Naive thymus-derived CD4-positive, alpha-beta T cell (primary cell): ENCODE results near the gene PRX. TPM values are rescaled to one million over a fixed set of nuclear protein-coding genes. Genes with fewer than 3 reads are reported as not detected.

Experiments
- ATAC-seq: fragments of 150-1000 bp; cut with Tn5 transposase; 2 replicates; pipeline ENCODE4 v1.10.0; 2021; ENCODE audit warnings: mild to moderate bottlenecking, moderate library complexity
- CTCF ChIA-PET: fragments of 350-600 bp; sonication (Branson Sonifier 250); formaldehyde crosslinking; loops from one replicate; lab custom pipeline; 2021; ENCODE audit warnings: antibody characterized with exemption; lab: Charles Lee
- POLR2A ChIA-PET: fragments of 350-600 bp; sonication (Branson Sonifier 250); formaldehyde crosslinking; loops from one replicate; lab custom pipeline; 2021; ENCODE audit warnings: antibody characterized with exemption, inconsistent platforms; lab: Charles Lee
- DNase-seq, 9 donors: peaks; one replicate each; pipeline versions ENCODE4 v3.0.0 to v3.0.0-alpha.2; 2020 to 2022; ENCODE audit warnings: mixed read lengths in 1 of 9
- H3K27ac ChIP-seq: one replicate; pipeline ENCODE4 v1.7.0; 2013; ENCODE audit warnings: mild to moderate bottlenecking, low read depth, low read length, moderate library complexity
- H3K27me3 ChIP-seq, 2 donors: one replicate each; pipeline ENCODE4 v1.7.0; 2013; ENCODE audit warnings: low read length in 2 of 2, mild to moderate bottlenecking in 2 of 2, moderate library complexity in 2 of 2; ENCODE audit not compliant: control insufficient read depth in 2 of 2, insufficient read depth in 2 of 2
- H3K36me3 ChIP-seq, 3 experiments: 1 replicate in 2 of 3; 2 replicates in 1 of 3; pipeline ENCODE4 v1.7.0; 2013; ENCODE audit warnings: low read length in 3 of 3, mild to moderate bottlenecking in 3 of 3, moderate library complexity in 1 of 3; ENCODE audit not compliant: insufficient read depth in 3 of 3, control insufficient read depth in 2 of 3
- H3K4me1 ChIP-seq, 2 donors: one replicate each; pipeline ENCODE4 v1.7.0; 2013; ENCODE audit warnings: low read length in 2 of 2, mild to moderate bottlenecking in 2 of 2, moderate library complexity in 1 of 2; ENCODE audit not compliant: control insufficient read depth in 2 of 2, insufficient read depth in 2 of 2
- H3K4me3 ChIP-seq: 2 replicates; pipeline ENCODE4 v1.7.0; 2013; ENCODE audit warnings: mild to moderate bottlenecking, low read length
- H3K9me3 ChIP-seq, 3 experiments: 1 replicate in 2 of 3; 2 replicates in 1 of 3; pipeline ENCODE4 v1.7.0; 2013; ENCODE audit warnings: low read length in 3 of 3; ENCODE audit not compliant: control insufficient read depth in 2 of 3
- H3K27ac Mint-ChIP-seq, 9 donors: one replicate each; pipeline ENCODE4 v1.8.0; 2020 to 2022; ENCODE audit warnings: mixed read lengths in 9 of 9, mild to moderate bottlenecking in 8 of 9, moderate library complexity in 5 of 9, inconsistent platforms in 2 of 9
- H3K27me3 Mint-ChIP-seq, 5 donors: one replicate each; pipeline ENCODE4 v1.8.0; 2021 to 2022; ENCODE audit warnings: mixed read lengths in 5 of 5, mild to moderate bottlenecking in 1 of 5
- H3K36me3 Mint-ChIP-seq, 5 donors: one replicate each; pipeline ENCODE4 v1.8.0; 2020 to 2022; ENCODE audit warnings: mixed read lengths in 5 of 5, mild to moderate bottlenecking in 3 of 5, inconsistent platforms in 1 of 5
- H3K4me1 Mint-ChIP-seq, 7 donors: one replicate each; pipeline ENCODE4 v1.8.0; 2020 to 2022; ENCODE audit warnings: mixed read lengths in 7 of 7, mild to moderate bottlenecking in 3 of 7, inconsistent platforms in 1 of 7
- H3K4me3 Mint-ChIP-seq, 10 donors: one replicate each; pipeline ENCODE4 v1.8.0; 2020 to 2022; ENCODE audit warnings: mild to moderate bottlenecking in 10 of 10, mixed read lengths in 10 of 10, moderate library complexity in 6 of 10, inconsistent platforms in 2 of 10
- H3K9me3 Mint-ChIP-seq, 11 donors: one replicate each; pipeline ENCODE4 v1.8.0; 2020 to 2022; ENCODE audit warnings: mixed read lengths in 11 of 11, mild to moderate bottlenecking in 4 of 11, inconsistent platforms in 1 of 11, moderate library complexity in 1 of 11
- intact Hi-C, 2 donors: fragments of 100-400 bp; cut with micrococcal nuclease; formaldehyde crosslinking; loops; one replicate each; pipeline ENCODE4 v1.15.1; 2023
- polyA plus RNA-seq, 2 donors: library from polyadenylated mRNA; unstranded; fragments of 300-500 nt; fragmentation: Illumina TruSeq; gene quantifications; one replicate each; pipeline ENCODE4 v1.2.3, GENCODE V29; 2021
- total RNA-seq, 6 experiments: library from RNA in 5 of 6; stranded (reverse) in 5 of 6; gene quantifications; 1 replicate in 5 of 6; 2 replicates in 1 of 6; pipeline ENCODE4 v1.2.3 and lab custom pipeline; 2021 to 2026

PRX gene
- total and polyA plus RNA-seq, 7 experiments from 2014 or later = 0.14 to 4.0 (median 1.9) TPM

- no peaks in the 10 kb centered on the region for H3K36me3 ChIP-seq
- H3K27ac ChIP-seq = no peak within 1 kb of the TSS
- H3K4me1 Mint-ChIP-seq = peaks cover 0 to 2% (median 0%) of the 10 kb centered on the region in 7 donors
- H3K27me3 ChIP-seq = no peaks in the 10 kb centered on the region
- no peak within 1 kb of the TSS for H3K27ac Mint-ChIP-seq
- no peak for ATAC-seq
- POLR2A ChIA-PET = no interaction called here
- intact Hi-C loops = no loop called here
- CTCF ChIA-PET = no interaction called here
- H3K9me3 Mint-ChIP-seq = peaks cover 0 to 1% (median 0%) of the 10 kb centered on the region in 11 donors
- H3K9me3 ChIP-seq = no peaks in the 10 kb centered on the region
- peak within 1 kb of the TSS in 1 of 10 donors; percentile 16 for H3K4me3 Mint-ChIP-seq
- H3K4me3 ChIP-seq = no peak within 1 kb of the TSS
- no peaks in the 10 kb centered on the region for H3K4me1 ChIP-seq
- H3K36me3 Mint-ChIP-seq = no peaks in the 10 kb centered on the region
- H3K27me3 Mint-ChIP-seq = no peaks in the 10 kb centered on the region
- DNase-seq = no peak
These were observed 23.0 kb downstream of the PRX start, which contains the start of gene HIPK4 for GRCh38 chr19:40390084-40390742. Gene HIPK4 (minus strand): TSS chr19:40390181. CDS start chr19:40389902, 279 bp downstream.

- no peak overlapping the region for H3K27ac ChIP-seq
- H3K27me3 Mint-ChIP-seq = no peaks in the 10 kb centered on the region
- no peak overlapping the region for H3K4me3 Mint-ChIP-seq
- no peaks in the 10 kb centered on the region for H3K36me3 ChIP-seq
- no peaks in the 10 kb centered on the region for H3K4me1 ChIP-seq
- ATAC-seq = no peak
- ChIA-PET POLR2A (interaction anchor here (0.5 kb wide), 1 partner anchor 459 kb away, joined by 8 read pairs; no protein-coding TSS in a partner anchor), CTCF (no interaction called here)
- no peaks in the 10 kb centered on the region for H3K27me3 ChIP-seq
- no peak for DNase-seq
- H3K9me3 ChIP-seq = no peaks in the 10 kb centered on the region
- intact Hi-C loops = no loop called here
- no peak overlapping the region for H3K27ac Mint-ChIP-seq
- H3K36me3 Mint-ChIP-seq = no peaks in the 10 kb centered on the region
- H3K9me3 Mint-ChIP-seq = peaks cover 0 to 1% (median 0%) of the 10 kb centered on the region in 11 donors
- no peak overlapping the region for H3K4me3 ChIP-seq
- peaks cover 0 to 2% (median 0%) of the 10 kb centered on the region in 7 donors for H3K4me1 Mint-ChIP-seq
These were observed 23.6 kb downstream of the PRX start for GRCh38 chr19:40389404-40390083.

- ChIA-PET CTCF (no interaction called here), POLR2A (interaction anchor here (0.6 kb wide), 1 partner anchor 285 kb away, joined by 7 read pairs; no protein-coding TSS in a partner anchor)
- Mint-ChIP-seq H3K9me3 (peaks cover 0 to 1% (median 0%) of the 10 kb centered on the region in 11 donors), H3K27ac (no peak overlapping the region), H3K36me3 (no peaks in the 10 kb centered on the region), H3K27me3 (no peaks in the 10 kb centered on the region), H3K4me3 (no peak overlapping the region), H3K4me1 (peaks cover 0 to 2% (median 0%) of the 10 kb centered on the region in 7 donors)
- DNase-seq (no peak), ATAC-seq (no peak)
- no peaks in the 10 kb centered on the region for H3K27me3 ChIP-seq
- H3K4me3 ChIP-seq = no peak overlapping the region
- no peaks in the 10 kb centered on the region for H3K36me3 ChIP-seq
- no peak overlapping the region for H3K27ac ChIP-seq
- H3K4me1 ChIP-seq = no peaks in the 10 kb centered on the region
- H3K9me3 ChIP-seq = no peaks in the 10 kb centered on the region
- intact Hi-C loops = no loop called here
These were observed 24.7 kb downstream of the PRX start for GRCh38 chr19:40388481-40388880.

DNA sequence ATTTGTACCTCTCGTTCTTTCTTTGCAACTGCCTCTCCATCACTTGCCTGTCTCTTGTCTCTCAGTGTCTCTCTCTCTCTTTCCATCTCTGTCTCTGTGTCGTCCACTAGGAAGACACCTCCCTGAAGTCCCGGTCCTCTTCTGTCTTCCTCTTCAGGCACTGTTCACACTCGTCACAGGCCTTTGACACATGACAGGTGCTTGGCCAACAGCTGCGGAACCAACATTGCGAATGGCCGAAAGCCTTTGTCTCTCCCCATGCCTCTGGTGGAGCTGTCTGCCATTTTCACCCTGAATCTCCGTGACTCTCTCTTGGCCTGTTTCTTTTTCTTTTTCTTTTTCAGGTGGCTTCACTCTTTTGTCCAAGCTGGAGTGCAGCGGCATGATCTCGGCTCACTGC is 26.0 kb downstream of the PRX start:
- ATAC-seq (no peak), DNase-seq (no peak)
- peaks cover 0 to 1% (median 0%) of the 10 kb centered on the region in 11 donors for H3K9me3 Mint-ChIP-seq
- no peaks in the 10 kb centered on the region for H3K9me3 ChIP-seq
- H3K4me3 Mint-ChIP-seq = peak overlapping the region in 1 of 10 donors; percentile 3
- no peak overlapping the region for H3K4me3 ChIP-seq
- H3K36me3 Mint-ChIP-seq = no peaks in the 10 kb centered on the region
- no peaks in the 10 kb centered on the region for H3K36me3 ChIP-seq
- no peaks in the 10 kb centered on the region for H3K4me1 ChIP-seq
- peaks cover 0 to 2% (median 0%) of the 10 kb centered on the region in 7 donors for H3K4me1 Mint-ChIP-seq
- ChIA-PET POLR2A (no interaction called here), CTCF (interaction anchor here (1.1 kb wide), 1 partner anchor 33 kb away, joined by 3 read pairs; no protein-coding TSS in a partner anchor)
- intact Hi-C loops = no loop called here
- no peak overlapping the region for H3K27ac ChIP-seq
- H3K27me3 ChIP-seq = no peaks in the 10 kb centered on the region
- H3K27ac Mint-ChIP-seq = no peak overlapping the region
- no peaks in the 10 kb centered on the region for H3K27me3 Mint-ChIP-seq

DNA sequence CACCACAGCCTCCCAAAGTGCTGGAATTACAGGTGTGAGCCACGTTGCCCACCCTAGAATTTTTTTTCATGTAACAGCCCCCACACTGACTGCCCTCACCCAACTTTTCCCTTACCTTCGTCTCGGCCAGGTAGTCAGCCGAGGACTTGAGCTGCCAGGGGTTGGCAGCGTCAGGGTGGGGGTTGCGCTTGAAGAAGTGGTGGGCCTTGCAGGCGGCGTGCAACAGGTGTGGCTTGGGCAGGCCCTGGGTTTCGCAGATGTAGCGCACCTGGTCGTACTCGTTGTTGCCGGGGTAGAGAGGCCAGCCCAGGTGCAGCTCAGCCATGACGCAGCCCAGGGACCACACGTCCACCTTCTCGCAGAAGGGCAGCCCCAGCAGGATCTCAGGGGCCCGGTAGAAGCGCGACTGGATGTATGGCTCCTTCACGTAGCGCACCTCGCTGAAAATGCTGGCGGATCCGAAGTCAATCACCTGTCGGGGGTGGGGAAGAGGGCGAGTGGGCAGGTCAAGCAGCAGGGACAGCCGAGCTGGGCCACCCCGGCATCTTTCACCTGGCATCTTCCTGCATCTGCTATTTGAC is 29.4 kb downstream of the PRX start:
- H3K4me3 ChIP-seq = no peak overlapping the region
- Mint-ChIP-seq H3K36me3 (peaks cover 0 to 3% (median 0%) of the 10 kb centered on the region in 5 donors), H3K4me1 (peaks cover 0 to 2% (median 0%) of the 10 kb centered on the region in 7 donors), H3K4me3 (no peak overlapping the region), H3K9me3 (peaks cover 0 to 1% (median 0%) of the 10 kb centered on the region in 11 donors), H3K27me3 (no peaks in the 10 kb centered on the region), H3K27ac (peak overlapping the region in 2 of 9 donors; percentile 18 to 59)
- peaks cover 0 to 8% (median 0%) of the 10 kb centered on the region in 3 experiments for H3K36me3 ChIP-seq
- ChIA-PET POLR2A (no interaction called here), CTCF (no interaction called here)
- intact Hi-C loops = no loop called here
- H3K9me3 ChIP-seq = no peaks in the 10 kb centered on the region
- H3K27ac ChIP-seq = no peak overlapping the region
- H3K27me3 ChIP-seq = no peaks in the 10 kb centered on the region
- H3K4me1 ChIP-seq = no peaks in the 10 kb centered on the region
- DNase-seq (no peak), ATAC-seq (no peak)

DNA sequence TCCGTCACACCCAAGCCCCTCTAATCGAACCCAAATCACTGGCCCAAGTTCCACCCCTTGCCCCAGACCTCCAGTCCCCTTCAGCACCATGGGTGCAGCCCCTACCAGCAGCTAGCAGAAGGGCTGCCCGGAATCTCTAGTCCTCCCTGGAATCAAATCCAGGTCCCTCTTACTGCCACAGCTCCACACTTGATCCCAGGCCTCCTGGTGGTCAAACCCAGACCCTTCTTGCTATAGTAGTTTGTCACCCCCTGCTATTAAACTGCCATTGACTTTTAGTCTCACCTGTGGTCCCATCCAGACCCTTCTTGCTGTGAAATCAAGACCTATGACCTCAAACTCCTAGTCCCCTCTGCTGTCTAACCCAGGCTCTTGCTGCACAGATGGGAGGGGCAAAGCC is 31.9 kb downstream of the PRX start:
- Mint-ChIP-seq H3K4me3 (no peak overlapping the region), H3K27ac (peak overlapping the region in 3 of 9 donors; percentile 7 to 74 (median 45)), H3K36me3 (peaks cover 0 to 4% (median 0%) of the 10 kb centered on the region in 5 donors), H3K4me1 (no peaks in the 10 kb centered on the region), H3K27me3 (no peaks in the 10 kb centered on the region), H3K9me3 (peaks cover 0 to 1% (median 0%) of the 10 kb centered on the region in 11 donors)
- no peak for DNase-seq
- no peaks in the 10 kb centered on the region for H3K27me3 ChIP-seq
- H3K9me3 ChIP-seq = no peaks in the 10 kb centered on the region
- ChIA-PET CTCF (no interaction called here), POLR2A (no interaction called here)
- no peaks in the 10 kb centered on the region for H3K4me1 ChIP-seq
- no peak overlapping the region for H3K4me3 ChIP-seq
- H3K36me3 ChIP-seq = peaks cover 0 to 29% (median 6%) of the 10 kb centered on the region in 3 experiments
- H3K27ac ChIP-seq = no peak overlapping the region
- intact Hi-C loops = no loop called here
- no peak for ATAC-seq
